Gastrocnemius medialis (tissue), 4 donors: Measurements from ENCODE around the gene UMAD1. TPM values are rescaled to one million over a fixed set of nuclear protein-coding genes. Genes with fewer than 3 reads are reported as not detected.

Source experiments
- ATAC-seq, 2 donors: fragments of 150-250 bp; one replicate each; pipeline ENCODE4 v1.9.1; 2016
- DNase-seq, 2 donors: peaks; one replicate each; pipeline ENCODE4 v3.0.0-alpha.2; 2019
- H3K27ac ChIP-seq, 4 donors: fragments of 200-600 bp; sonication (generic); 1 replicate in 1 of 4; 2 replicates in 3 of 4; pipeline ENCODE4 v1.5.1; 2016 to 2018; ENCODE audit warnings: mild to moderate bottlenecking in 2 of 4, moderate library complexity in 1 of 4
- H3K27me3 ChIP-seq, 3 donors: fragments of 200-600 bp; sonication (generic) in 2 of 3; 1 replicate in 1 of 3; 2 replicates in 2 of 3; pipeline versions ENCODE4 v1.5.1 to v1.6.0; 2016 to 2019; ENCODE audit warnings: mild to moderate bottlenecking in 1 of 3, moderate library complexity in 1 of 3
- H3K36me3 ChIP-seq, 2 donors: fragments of 200-600 bp; sonication (generic) in 1 of 2; one replicate each; pipeline ENCODE4 v1.5.1; 2017 to 2018
- H3K4me1 ChIP-seq, 2 donors: fragments of 200-600 bp; sonication (generic) in 1 of 2; one replicate each; pipeline ENCODE4 v1.5.1; 2016 to 2017; ENCODE audit warnings: mild to moderate bottlenecking in 2 of 2
- H3K4me3 ChIP-seq, 4 donors: fragments of 200-600 bp; sonication (generic) in 3 of 4; 1 replicate in 1 of 4; 2 replicates in 3 of 4; pipeline ENCODE4 v1.5.1; 2016 to 2019; ENCODE audit warnings: mild to moderate bottlenecking in 2 of 4
- H3K9me3 ChIP-seq, 3 donors: fragments of 200-600 bp; sonication (generic) in 2 of 3; 1 replicate in 1 of 3; 2 replicates in 2 of 3; pipeline ENCODE4 v1.5.1; 2016 to 2019
- POLR2A ChIP-seq, 2 donors: fragments of 450-650 bp; IDR thresholded peaks; one replicate each; pipeline ENCODE4 v1.6.1; 2017; ENCODE audit warnings: antibody characterized with exemption in 2 of 2, mild to moderate bottlenecking in 2 of 2, moderate library complexity in 2 of 2
- in situ Hi-C, 4 donors: fragments of 200-750 bp; cut with MboI; loops; one replicate each; pipeline versions ENCODE4 v1.15.0 to v1.8.0; 2017; ENCODE audit warnings: low sequenced_read_pairs in 4 of 4
- intact Hi-C: fragments of 100-400 bp; cut with DNase I; formaldehyde crosslinking; loops from one replicate; pipeline ENCODE4 v1.15.1; 2023; ENCODE audit warnings: low total_unique reads
- total RNA-seq, 4 donors: library from RNA; depleted of rRNA; stranded (reverse); fragments of >200 nt; gene quantifications; one replicate each; pipeline versions ENCODE4 v1.1.0 to v1.2.3, GENCODE V29; 2016
- TF ChIP-seq, protein P1 (sequence below), 5 experiments: fragments of 450-650 bp in 3 of 5; fragments of 200-600 bp in 2 of 5; sonication (generic) in 2 of 5; IDR thresholded peaks in 4 of 5; conservative IDR thresholded peaks in 1 of 5; 1 replicate in 4 of 5; 2 replicates in 1 of 5; pipeline ENCODE4 v1.5.1; 2016 to 2019; ENCODE audit warnings: antibody characterized with exemption in 5 of 5, mild to moderate bottlenecking in 3 of 5, moderate library complexity in 3 of 5

The UMAD1 gene
- total RNA-seq, 4 donors from 2014 or later, result 10.2 to 16.0 (median 11.1) TPM

DNA sequence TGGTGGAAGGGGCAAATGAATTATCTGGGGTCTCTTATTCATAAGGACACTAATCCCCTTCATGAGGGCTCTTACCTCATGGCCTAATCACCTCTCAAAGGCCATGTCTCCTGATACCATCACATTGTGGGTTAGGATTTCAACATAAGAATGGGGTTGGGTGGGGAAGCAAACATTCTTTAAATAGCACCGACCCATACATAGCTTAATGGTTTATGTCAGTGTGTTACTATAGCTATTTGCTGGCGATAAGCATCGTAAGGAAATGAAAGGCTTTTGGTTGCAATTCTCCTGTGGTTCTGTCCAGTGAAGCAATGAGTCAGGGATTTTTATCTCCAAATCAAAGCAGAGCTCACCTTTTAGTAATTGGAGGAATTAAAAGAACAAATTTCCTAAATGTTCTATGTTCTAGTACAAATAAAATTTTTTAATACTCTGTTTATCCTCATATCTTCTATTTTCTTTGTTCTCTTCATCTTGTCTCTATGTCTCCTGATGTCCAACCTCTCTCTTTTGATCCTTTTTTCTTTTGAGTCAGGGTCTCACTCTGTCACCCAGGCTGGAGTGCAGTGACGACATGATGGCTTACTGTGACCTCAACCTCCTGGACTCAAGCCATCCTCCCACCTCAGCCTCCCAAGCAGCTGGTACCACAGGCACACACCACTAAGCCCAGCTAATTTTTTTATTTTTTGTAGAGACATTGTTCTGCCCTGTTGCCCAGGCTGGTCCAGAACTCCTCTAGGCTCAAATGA, 271.0 kb downstream of the UMAD1 start:
- H3K36me3 ChIP-seq, result no peaks in the 10 kb centered on the region
- in situ Hi-C loops, result no loop called here
- H3K9me3 ChIP-seq, result no peaks in the 10 kb centered on the region
- H3K4me1 ChIP-seq, result peaks cover 5 to 20% of the 10 kb centered on the region in 2 donors
- no peaks in the 10 kb centered on the region for H3K27me3 ChIP-seq
- intact Hi-C loops, result loop anchor here (5.0 kb wide), 1 partner anchor 49 kb away; no protein-coding TSS in a partner anchor
- no peak overlapping the region for H3K27ac ChIP-seq
- no peak overlapping the region for H3K4me3 ChIP-seq
- ATAC-seq (no peak), DNase-seq (no peak)
- TF ChIP-seq, protein P1, sequence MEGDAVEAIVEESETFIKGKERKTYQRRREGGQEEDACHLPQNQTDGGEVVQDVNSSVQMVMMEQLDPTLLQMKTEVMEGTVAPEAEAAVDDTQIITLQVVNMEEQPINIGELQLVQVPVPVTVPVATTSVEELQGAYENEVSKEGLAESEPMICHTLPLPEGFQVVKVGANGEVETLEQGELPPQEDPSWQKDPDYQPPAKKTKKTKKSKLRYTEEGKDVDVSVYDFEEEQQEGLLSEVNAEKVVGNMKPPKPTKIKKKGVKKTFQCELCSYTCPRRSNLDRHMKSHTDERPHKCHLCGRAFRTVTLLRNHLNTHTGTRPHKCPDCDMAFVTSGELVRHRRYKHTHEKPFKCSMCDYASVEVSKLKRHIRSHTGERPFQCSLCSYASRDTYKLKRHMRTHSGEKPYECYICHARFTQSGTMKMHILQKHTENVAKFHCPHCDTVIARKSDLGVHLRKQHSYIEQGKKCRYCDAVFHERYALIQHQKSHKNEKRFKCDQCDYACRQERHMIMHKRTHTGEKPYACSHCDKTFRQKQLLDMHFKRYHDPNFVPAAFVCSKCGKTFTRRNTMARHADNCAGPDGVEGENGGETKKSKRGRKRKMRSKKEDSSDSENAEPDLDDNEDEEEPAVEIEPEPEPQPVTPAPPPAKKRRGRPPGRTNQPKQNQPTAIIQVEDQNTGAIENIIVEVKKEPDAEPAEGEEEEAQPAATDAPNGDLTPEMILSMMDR (IDR thresholded peaks at IDR 0.05 in 4 of 5, conservative IDR thresholded peaks at IDR 0.05 in 1 of 5), result no peak
- no peak for TF ChIP-seq POLR2A (IDR thresholded peaks at IDR 0.05)

DNA sequence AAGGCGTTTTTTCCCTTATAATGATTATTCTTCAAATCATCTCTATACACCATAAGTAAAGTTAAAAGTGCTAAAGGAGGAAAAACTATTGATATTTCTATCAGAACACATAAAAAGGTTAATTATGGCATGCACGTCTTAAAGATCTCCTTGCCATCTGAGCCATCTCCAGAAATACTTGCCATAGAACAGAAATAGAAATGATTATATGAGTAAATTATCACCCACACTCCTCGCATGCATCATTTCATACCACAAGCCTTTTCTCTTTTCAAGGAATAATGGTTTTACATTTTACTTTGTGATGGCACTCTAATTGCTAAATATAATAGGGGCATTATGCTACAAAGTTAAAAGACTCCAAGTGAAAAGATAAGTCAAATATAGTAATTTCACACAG, 272.4 kb downstream of the UMAD1 start:
- no peak overlapping the region for H3K4me3 ChIP-seq
- no peak for DNase-seq
- H3K9me3 ChIP-seq, result no peaks in the 10 kb centered on the region
- no peak for ATAC-seq
- no peaks in the 10 kb centered on the region for H3K27me3 ChIP-seq
- no peaks in the 10 kb centered on the region for H3K36me3 ChIP-seq
- H3K27ac ChIP-seq, result peak overlapping the region; percentile 37 to 56 (median 54)
- TF ChIP-seq, protein P1 (IDR thresholded peaks at IDR 0.05 in 4 of 5, conservative IDR thresholded peaks at IDR 0.05 in 1 of 5), result no peak
- TF ChIP-seq POLR2A (IDR thresholded peaks at IDR 0.05), result no peak
- H3K4me1 ChIP-seq, result peaks cover 5 to 20% of the 10 kb centered on the region in 2 donors
- intact Hi-C loops, result loop anchor here (5.0 kb wide), 1 partner anchor 51 kb away; no protein-coding TSS in a partner anchor
- in situ Hi-C loops, result no loop called here

DNA sequence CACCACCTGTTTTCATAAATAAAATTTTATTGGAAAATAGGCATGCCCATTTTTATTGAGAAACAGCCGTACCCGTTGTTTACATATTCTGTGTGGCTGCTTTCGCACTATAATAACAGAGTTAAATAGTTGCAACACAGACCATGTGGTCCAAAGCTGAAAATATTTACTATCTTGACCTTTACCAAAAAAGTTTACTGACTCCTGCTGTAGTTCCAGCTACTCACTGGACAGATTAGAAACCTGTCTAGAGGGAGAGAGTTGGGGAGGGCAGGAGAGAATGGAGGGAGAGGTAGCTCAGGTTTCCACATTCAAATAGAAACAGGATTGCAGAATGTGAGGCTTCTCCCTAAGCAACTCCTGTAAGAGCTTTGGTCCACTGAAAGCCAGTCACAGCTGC, 273.0 kb downstream of the UMAD1 start:
- Histone ChIP-seq H3K27ac (peak overlapping the region; percentile 37 to 56 (median 54)), H3K27me3 (no peaks in the 10 kb centered on the region), H3K36me3 (no peaks in the 10 kb centered on the region), H3K9me3 (no peaks in the 10 kb centered on the region), H3K4me3 (peak overlapping the region in 1 of 4 donors; percentile 16), H3K4me1 (peaks cover 5 to 20% of the 10 kb centered on the region in 2 donors)
- DNase-seq, result peak; percentile 3 to 17
- peak; percentile 93 to 98 for ATAC-seq
- in situ Hi-C loops, result no loop called here
- intact Hi-C loops, result loop anchor here (5.0 kb wide), 1 partner anchor 51 kb away; no protein-coding TSS in a partner anchor
- TF ChIP-seq, protein P1 (IDR thresholded peaks at IDR 0.05 in 4 of 5, conservative IDR thresholded peaks at IDR 0.05 in 1 of 5), result no peak
- no peak for TF ChIP-seq POLR2A (IDR thresholded peaks at IDR 0.05)

DNA sequence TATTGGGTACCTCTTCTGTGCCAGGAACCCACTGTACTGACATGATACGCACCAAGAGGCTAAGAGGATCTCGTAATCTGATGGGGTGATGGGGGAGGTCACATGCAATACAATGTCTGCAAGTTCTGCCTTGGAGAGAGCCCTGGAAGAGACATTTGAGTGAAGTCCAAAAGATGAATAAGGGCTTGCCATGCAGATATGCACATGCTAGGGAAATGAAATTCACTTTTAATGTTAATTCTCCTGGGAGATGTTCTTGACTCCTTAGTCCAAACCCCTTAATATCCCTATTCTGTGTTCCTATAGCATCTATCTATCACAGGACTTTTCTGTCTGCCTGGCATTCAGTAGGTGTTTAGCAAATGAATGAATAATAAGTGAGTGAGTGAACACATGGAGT, 274.0 kb downstream of the UMAD1 start:
- Histone ChIP-seq H3K27me3 (no peaks in the 10 kb centered on the region), H3K4me1 (peaks cover 5 to 20% of the 10 kb centered on the region in 2 donors), H3K9me3 (no peaks in the 10 kb centered on the region), H3K4me3 (no peak overlapping the region), H3K36me3 (no peaks in the 10 kb centered on the region), H3K27ac (no peak overlapping the region)
- in situ Hi-C loops, result no loop called here
- DNase-seq (no peak), ATAC-seq (no peak)
- intact Hi-C loops, result loop anchor here (5.0 kb wide), 1 partner anchor 52 kb away; no protein-coding TSS in a partner anchor
- no peak for TF ChIP-seq POLR2A (IDR thresholded peaks at IDR 0.05)
- TF ChIP-seq, protein P1 (IDR thresholded peaks at IDR 0.05 in 4 of 5, conservative IDR thresholded peaks at IDR 0.05 in 1 of 5), result no peak
